Natural killer cell treated with Interleukin-12 subunit alpha and Interleukin-12 subunit beta and Interleukin-15 and Interleukin-18, amount 100 ng/mL, for 72 hours (primary cell): ENCODE measurements around the gene PDIA5. TPM values are rescaled to one million over a fixed set of nuclear protein-coding genes. Genes with fewer than 3 reads are reported as not detected.
A peak's percentile ranks its signal among the peaks of the same experiment; 100 is the strongest.

Source experiments
- ATAC-seq, 2 donors: fragments of 150-1000 bp; cut with Tn5 transposase in 1 of 2; sonication (Bioruptor Pico), chemical (Tn5 transposase) in 1 of 2; 2 replicates each; pipeline ENCODE4 v1.10.0; 2021
- DNase-seq: peaks from one replicate; pipeline ENCODE4 v3.0.0; 2022; ENCODE audit warnings: low spot score
- H3K27ac Mint-ChIP-seq, 2 donors: 1 replicate in 1 of 2; 2 replicates in 1 of 2; pipeline ENCODE4 v1.8.0; 2022; ENCODE audit warnings: mixed read lengths in 2 of 2, mild to moderate bottlenecking in 1 of 2, moderate library complexity in 1 of 2
- H3K27me3 Mint-ChIP-seq, 2 donors: 1 replicate in 1 of 2; 2 replicates in 1 of 2; pipeline ENCODE4 v1.8.0; 2022; ENCODE audit warnings: mixed read lengths in 2 of 2
- H3K36me3 Mint-ChIP-seq: one replicate; pipeline ENCODE4 v1.8.0; 2022; ENCODE audit warnings: mixed read lengths
- H3K4me1 Mint-ChIP-seq, 2 donors: 1 replicate in 1 of 2; 2 replicates in 1 of 2; pipeline ENCODE4 v1.8.0; 2022; ENCODE audit warnings: low read depth in 2 of 2, mixed read lengths in 2 of 2, mild to moderate bottlenecking in 1 of 2
- H3K4me3 Mint-ChIP-seq: one replicate; pipeline ENCODE4 v1.8.0; 2022; ENCODE audit warnings: mixed read lengths
- H3K9me3 Mint-ChIP-seq: 2 replicates; pipeline ENCODE4 v1.8.0; 2022; ENCODE audit warnings: mixed read lengths
- total RNA-seq, 2 donors: library from RNA; stranded (reverse); gene quantifications; one replicate each; pipeline ENCODE4 v1.2.3, GENCODE V29; 2022

PDIA5 gene
- total RNA-seq, 2 donors from 2014 or later: 10.3 to 33.3 TPM

GRCh38 chr3:123094516-123095313 is 27.9 kb downstream of the PDIA5 start:
- no peaks in the 10 kb centered on the region for H3K36me3 Mint-ChIP-seq
- no peak for DNase-seq

DNA sequence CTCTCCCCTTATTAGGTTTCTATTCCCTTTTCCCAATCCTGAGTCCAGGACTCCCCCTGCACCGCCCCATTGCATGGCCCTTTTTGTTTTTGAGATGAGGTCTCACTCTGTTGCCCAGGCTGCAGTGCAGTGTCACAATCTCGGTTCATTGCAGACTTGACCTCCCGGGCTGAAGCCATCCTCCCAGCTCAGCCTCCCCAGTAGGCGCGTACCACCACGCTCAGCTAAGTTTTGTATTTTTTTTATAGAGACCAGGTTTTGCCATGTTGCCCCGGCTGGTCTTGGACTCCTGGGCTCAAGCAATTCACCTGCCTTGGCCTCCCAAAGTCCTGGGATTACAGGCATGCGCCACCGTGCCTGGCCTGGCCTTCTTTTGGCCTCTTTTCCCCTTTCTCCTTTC is 29.3 kb downstream of the PDIA5 start:
- no peak for ATAC-seq
- H3K9me3 Mint-ChIP-seq: no peaks in the 10 kb centered on the region
- H3K27me3 Mint-ChIP-seq: no peaks in the 10 kb centered on the region

More at GRCh38 chr3:123094516-123095313, 27.9 kb downstream of the PDIA5 start:
- no peak for ATAC-seq
- H3K4me1 Mint-ChIP-seq: peaks cover 0 to 7% of the 10 kb centered on the region in 2 donors
- no peaks in the 10 kb centered on the region for H3K9me3 Mint-ChIP-seq
- H3K27me3 Mint-ChIP-seq: no peaks in the 10 kb centered on the region
- H3K4me3 Mint-ChIP-seq: no peak overlapping the region
- no peak overlapping the region for H3K27ac Mint-ChIP-seq

DNA sequence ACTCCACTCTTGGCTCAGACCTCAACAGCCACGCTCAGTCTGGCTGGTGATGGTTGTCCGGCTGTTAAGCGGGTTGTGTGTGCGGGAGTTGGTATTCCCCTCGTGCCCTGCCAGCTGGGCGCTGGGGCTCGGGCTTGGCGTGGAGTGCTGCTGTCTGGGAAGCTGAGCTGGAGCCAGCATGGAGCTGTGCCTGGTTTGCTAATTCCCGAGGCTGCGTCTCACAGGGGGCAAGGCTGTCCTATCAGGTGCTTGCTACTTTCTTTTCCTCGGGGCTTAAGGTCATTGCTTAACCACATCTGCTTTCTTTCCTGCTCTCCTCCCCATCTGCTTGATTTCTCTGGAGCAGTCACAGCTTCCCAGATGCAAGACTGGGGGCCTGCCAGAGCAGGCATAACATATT is 29.9 kb downstream of the PDIA5 start:
- no peaks in the 10 kb centered on the region for H3K36me3 Mint-ChIP-seq
- no peaks in the 10 kb centered on the region for H3K4me1 Mint-ChIP-seq
- H3K27me3 Mint-ChIP-seq: no peaks in the 10 kb centered on the region
- ATAC-seq: no peak
- no peaks in the 10 kb centered on the region for H3K9me3 Mint-ChIP-seq
- H3K4me3 Mint-ChIP-seq: no peak overlapping the region
- H3K27ac Mint-ChIP-seq: no peak overlapping the region
- DNase-seq: no peak

More for the DNA sequence above, 29.3 kb downstream of the PDIA5 start:
- H3K4me3 Mint-ChIP-seq: no peak overlapping the region
- DNase-seq: no peak
- no peak overlapping the region for H3K27ac Mint-ChIP-seq
- H3K4me1 Mint-ChIP-seq: peaks cover 0 to 2% of the 10 kb centered on the region in 2 donors
- H3K36me3 Mint-ChIP-seq: no peaks in the 10 kb centered on the region

DNA sequence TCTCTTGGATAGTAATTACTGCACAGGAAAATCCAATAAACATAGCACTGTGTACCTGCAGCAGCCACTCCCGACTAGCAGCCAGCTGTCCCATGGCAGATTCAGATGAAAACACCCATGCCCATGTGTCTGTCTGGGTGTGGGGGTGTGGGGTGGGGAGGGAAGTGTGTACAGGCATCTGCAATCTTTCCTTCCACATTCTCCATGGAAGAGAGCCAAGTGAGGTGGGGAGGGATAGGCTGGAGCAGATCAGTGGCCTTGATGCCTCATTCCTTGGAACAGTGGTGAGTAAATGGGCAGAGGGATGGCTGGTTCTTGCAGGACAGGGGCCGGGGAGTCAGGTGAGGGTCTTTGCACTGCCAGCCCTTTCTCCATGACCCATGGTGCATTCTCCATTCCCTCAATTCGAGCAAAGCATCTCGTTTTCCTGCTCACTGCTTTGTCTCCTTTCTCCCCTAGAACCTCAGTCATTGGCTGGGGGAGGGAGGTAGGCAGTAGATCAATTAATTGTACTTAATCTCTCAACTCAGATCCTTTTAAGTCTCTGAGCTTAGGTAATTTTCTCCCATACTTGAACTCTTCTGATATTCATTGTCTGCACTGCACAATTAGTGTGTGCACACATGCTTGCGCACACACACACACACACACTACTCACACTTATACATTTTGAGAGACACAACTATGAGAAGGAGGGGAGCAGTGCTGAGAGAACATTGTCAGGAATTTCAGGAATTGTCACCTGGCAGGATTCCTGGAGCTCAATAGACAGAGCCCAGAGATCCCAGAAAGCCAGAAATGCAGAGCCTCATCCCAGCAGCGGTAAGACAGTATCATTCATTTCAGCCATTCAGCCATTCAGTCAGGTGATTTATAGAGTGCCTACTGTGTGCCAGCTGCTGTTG is 31.9 kb downstream of the PDIA5 start:
- no peaks in the 10 kb centered on the region for H3K9me3 Mint-ChIP-seq
- no peaks in the 10 kb centered on the region for H3K36me3 Mint-ChIP-seq
- H3K4me1 Mint-ChIP-seq: no peaks in the 10 kb centered on the region
- H3K27ac Mint-ChIP-seq: no peak overlapping the region
- no peak for ATAC-seq
- no peak for DNase-seq
- H3K4me3 Mint-ChIP-seq: no peak overlapping the region
- no peaks in the 10 kb centered on the region for H3K27me3 Mint-ChIP-seq

DNA sequence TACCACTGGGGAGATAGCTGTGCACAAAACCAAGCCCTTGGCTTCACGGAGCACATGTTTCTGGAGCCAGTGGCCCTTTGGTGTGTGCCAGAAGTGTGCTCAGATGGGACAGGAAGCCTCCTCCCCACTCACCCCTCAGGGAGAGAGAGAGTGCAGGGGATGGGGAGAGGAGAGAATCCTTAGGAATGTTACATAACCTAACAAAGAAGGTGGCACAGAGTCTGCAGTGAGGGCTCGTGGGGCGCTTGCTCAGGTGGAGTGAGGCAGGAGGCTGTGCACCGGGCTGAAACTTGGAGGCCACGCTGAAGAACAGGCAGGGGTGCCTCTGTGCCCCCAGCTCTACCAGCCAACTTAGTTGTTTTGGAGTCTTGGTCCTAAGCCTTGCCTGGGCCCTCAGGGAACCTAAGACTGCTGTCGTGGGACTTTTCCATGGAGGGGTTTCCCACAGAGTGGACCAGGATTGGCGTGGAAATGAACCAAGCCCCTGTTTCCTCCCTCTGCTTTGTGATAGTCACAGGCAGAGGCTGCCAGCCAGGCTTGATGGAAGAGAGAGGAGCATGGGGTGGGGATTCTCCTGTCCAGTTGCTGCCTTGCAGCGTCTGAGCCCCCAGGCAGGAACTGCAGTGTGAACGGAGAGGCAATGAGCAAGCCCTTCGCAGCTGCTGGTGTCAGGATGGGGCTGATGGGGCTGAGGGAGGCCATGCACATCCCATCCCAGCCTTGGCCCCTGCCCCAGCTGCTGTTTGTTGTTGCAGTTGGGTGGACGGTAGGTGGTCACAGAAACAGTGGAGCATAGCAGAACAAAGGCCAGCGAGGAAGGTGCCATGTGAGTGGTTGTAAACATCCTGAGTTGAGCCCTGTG is 32.7 kb downstream of the PDIA5 start:
- no peaks in the 10 kb centered on the region for H3K27me3 Mint-ChIP-seq
- H3K27ac Mint-ChIP-seq: no peak overlapping the region

DNA sequence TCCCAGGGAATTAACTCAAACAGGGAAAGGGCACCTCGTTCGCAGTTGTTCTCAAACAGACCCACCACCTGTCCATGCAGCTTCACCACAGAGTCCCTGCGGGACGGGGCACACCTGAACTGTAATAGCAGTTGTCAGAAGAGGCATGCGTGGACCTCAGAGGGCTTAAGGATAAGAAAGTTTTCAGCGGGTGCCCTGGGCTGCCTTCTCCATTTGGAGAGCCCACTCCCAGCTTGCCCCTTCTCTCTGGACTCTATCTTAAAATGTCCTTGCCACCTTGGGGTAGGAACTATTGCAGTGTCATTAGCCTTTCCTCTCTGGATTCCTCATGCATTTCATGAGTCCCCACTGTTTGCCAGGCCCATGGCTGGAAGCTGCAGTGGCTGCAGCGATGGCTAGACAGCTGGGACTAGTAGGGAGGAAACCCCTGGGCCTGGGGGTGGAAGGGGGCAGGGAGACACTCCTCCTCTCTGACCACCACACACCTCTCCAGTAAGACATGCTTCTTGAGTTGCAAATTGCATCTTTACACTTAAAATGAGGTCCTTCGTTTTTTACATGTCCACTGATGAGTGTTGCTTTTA is 33.5 kb downstream of the PDIA5 start:
- no peaks in the 10 kb centered on the region for H3K36me3 Mint-ChIP-seq

More for the DNA sequence above, 32.7 kb downstream of the PDIA5 start:
- H3K36me3 Mint-ChIP-seq: no peaks in the 10 kb centered on the region
- ATAC-seq: no peak
- H3K4me3 Mint-ChIP-seq: no peak overlapping the region
- no peak for DNase-seq
- no peaks in the 10 kb centered on the region for H3K9me3 Mint-ChIP-seq
- H3K4me1 Mint-ChIP-seq: no peaks in the 10 kb centered on the region

GRCh38 chr3:123102249-123102648 is 35.4 kb downstream of the PDIA5 start:
- ATAC-seq (no peak), DNase-seq (no peak)
- H3K27me3 Mint-ChIP-seq: no peaks in the 10 kb centered on the region
- H3K36me3 Mint-ChIP-seq: no peaks in the 10 kb centered on the region
- no peak overlapping the region for H3K4me3 Mint-ChIP-seq
- no peak overlapping the region for H3K27ac Mint-ChIP-seq
- H3K4me1 Mint-ChIP-seq: no peaks in the 10 kb centered on the region
- H3K9me3 Mint-ChIP-seq: no peaks in the 10 kb centered on the region

More for the DNA sequence above, 33.5 kb downstream of the PDIA5 start:
- Mint-ChIP-seq H3K4me1 (no peaks in the 10 kb centered on the region), H3K4me3 (no peak overlapping the region), H3K27me3 (no peaks in the 10 kb centered on the region), H3K27ac (no peak overlapping the region), H3K9me3 (no peaks in the 10 kb centered on the region)
- no peak for DNase-seq
- ATAC-seq: no peak

DNA sequence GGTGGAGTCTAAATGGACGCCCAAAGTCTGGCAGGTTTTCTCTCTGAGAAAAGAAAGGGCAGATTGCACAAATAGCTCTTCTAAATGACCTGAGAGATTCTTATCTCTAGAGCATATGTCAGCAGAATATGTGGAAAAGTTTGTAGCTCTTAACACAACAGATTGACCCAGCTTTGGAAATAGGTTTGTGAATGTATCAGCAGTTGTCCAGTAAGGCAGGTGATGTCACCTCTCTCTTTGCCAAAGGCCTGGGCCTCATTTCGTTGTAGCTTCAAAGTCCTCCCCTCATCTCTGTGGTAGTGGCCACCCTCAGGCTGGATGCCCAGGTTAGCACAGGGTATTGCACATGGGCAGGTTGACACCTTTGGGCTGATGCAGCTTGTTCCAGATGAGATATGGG is 36.0 kb downstream of the PDIA5 start:
- Mint-ChIP-seq H3K36me3 (no peaks in the 10 kb centered on the region), H3K4me3 (no peak overlapping the region), H3K9me3 (no peaks in the 10 kb centered on the region), H3K27me3 (no peaks in the 10 kb centered on the region), H3K27ac (no peak overlapping the region), H3K4me1 (no peaks in the 10 kb centered on the region)
- DNase-seq (no peak), ATAC-seq (no peak)

- Mint-ChIP-seq H3K9me3 (no peaks in the 10 kb centered on the region), H3K4me3 (no peak overlapping the region), H3K27me3 (no peaks in the 10 kb centered on the region), H3K36me3 (no peaks in the 10 kb centered on the region), H3K27ac (no peak overlapping the region), H3K4me1 (no peaks in the 10 kb centered on the region)
- DNase-seq: no peak
- peak in 1 of 2 donors; percentile 37 for ATAC-seq
These were observed 37.7 kb downstream of the PDIA5 start for GRCh38 chr3:123104550-123104949.

- Mint-ChIP-seq H3K36me3 (peaks cover 4% of the 10 kb centered on the region), H3K4me3 (no peak overlapping the region), H3K27me3 (no peaks in the 10 kb centered on the region), H3K27ac (no peak overlapping the region), H3K4me1 (peaks cover 0 to 5% of the 10 kb centered on the region in 2 donors), H3K9me3 (no peaks in the 10 kb centered on the region)
- DNase-seq (no peak), ATAC-seq (no peak)
These were observed 38.7 kb downstream of the PDIA5 start for GRCh38 chr3:123105201-123106189.

DNA sequence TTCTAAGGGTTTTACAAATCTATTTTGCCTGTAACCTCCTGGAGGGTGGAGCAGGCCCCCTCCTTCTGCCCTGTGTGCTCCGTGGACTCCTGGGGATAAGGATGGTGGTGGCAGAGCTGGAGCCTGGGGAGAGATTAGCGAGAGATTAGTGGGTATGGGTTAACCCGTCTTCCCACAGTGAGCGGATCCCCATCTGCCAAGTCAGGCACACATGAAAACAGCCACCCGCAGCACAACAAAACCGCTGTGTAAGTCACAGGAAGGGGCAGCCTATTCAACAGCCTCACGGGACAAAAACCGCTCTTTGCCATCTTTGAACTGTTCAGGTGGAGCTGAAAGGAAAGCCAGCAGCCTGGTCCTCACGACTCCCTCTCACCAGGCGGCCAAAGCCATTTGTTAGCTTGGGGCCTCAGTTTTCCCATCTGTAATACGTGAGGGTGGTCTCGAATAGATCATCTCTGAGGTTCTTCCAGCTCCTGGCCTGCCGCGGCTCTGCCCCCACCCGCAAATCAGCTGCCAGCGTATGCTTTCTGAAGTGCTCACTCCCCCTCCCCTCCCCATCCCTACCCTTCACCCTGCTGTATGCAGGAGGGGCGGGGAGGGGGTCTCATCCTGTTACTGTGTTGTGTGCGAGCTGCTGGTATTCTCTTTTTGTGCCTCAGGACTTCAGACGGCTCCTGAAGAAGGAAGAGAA is 43.6 kb downstream of the PDIA5 start:
- peaks cover 4% of the 10 kb centered on the region for H3K36me3 Mint-ChIP-seq
- no peak for ATAC-seq
- H3K27me3 Mint-ChIP-seq: no peaks in the 10 kb centered on the region
- no peak overlapping the region for H3K4me3 Mint-ChIP-seq
- H3K4me1 Mint-ChIP-seq: peaks cover 0 to 5% of the 10 kb centered on the region in 2 donors
- H3K27ac Mint-ChIP-seq: no peak overlapping the region
- H3K9me3 Mint-ChIP-seq: no peaks in the 10 kb centered on the region
- DNase-seq: no peak
